22Rv1 (cell line): ENCODE results near the gene PDE3A.

Source experiments
- ZFX ChIP-seq: fragments of 450-650 bp; IDR thresholded peaks from 2 replicates; pipeline ENCODE4 v1.6.1; 2017; ENCODE audit warnings: antibody characterized with exemption, borderline replicate concordance
- TF ChIP-seq, protein P1 (sequence below): fragments of 450-650 bp; IDR thresholded peaks from 2 replicates; pipeline ENCODE4 v1.5.1; 2017; ENCODE audit warnings: mild to moderate bottlenecking

GRCh38 chr12:20641106-20641505, 272.8 kb downstream of the PDE3A start:
- TF ChIP-seq, protein P1, sequence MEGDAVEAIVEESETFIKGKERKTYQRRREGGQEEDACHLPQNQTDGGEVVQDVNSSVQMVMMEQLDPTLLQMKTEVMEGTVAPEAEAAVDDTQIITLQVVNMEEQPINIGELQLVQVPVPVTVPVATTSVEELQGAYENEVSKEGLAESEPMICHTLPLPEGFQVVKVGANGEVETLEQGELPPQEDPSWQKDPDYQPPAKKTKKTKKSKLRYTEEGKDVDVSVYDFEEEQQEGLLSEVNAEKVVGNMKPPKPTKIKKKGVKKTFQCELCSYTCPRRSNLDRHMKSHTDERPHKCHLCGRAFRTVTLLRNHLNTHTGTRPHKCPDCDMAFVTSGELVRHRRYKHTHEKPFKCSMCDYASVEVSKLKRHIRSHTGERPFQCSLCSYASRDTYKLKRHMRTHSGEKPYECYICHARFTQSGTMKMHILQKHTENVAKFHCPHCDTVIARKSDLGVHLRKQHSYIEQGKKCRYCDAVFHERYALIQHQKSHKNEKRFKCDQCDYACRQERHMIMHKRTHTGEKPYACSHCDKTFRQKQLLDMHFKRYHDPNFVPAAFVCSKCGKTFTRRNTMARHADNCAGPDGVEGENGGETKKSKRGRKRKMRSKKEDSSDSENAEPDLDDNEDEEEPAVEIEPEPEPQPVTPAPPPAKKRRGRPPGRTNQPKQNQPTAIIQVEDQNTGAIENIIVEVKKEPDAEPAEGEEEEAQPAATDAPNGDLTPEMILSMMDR = no peak
- TF ChIP-seq ZFX = no peak
